Mammary epithelial cell (primary cell): ENCODE measurements around the gene ERGIC1.

ENCODE experiments used
- CTCF ChIP-seq, 2 donors: IDR thresholded peaks in 1 of 2; conservative IDR thresholded peaks in 1 of 2; 2 replicates each; pipeline ENCODE4 v1.5.1; 2011 to 2012; ENCODE audit warnings: inconsistent platforms in 2 of 2, low read length in 2 of 2, mild to moderate bottlenecking in 2 of 2, control low read depth in 1 of 2, low read depth in 1 of 2; ENCODE audit not compliant: insufficient read depth in 1 of 2; ENCODE audit errors: extremely low read depth in 1 of 2
- EZH2 ChIP-seq: IDR thresholded peaks from 2 replicates; pipeline ENCODE4 v1.6.1; 2012; ENCODE audit warnings: low read length, inconsistent platforms, borderline replicate concordance

GRCh38 chr5:172940268-172941066, 106.4 kb downstream of the ERGIC1 start:
- no peak for TF ChIP-seq EZH2
- no peak for TF ChIP-seq CTCF (conservative IDR thresholded peaks at IDR 0.05 in 1 of 2, IDR thresholded peaks at IDR 0.05 in 1 of 2; ENCODE audit: extremely low read depth in 1 of 2, insufficient read depth in 1 of 2, low read depth in 1 of 2, low read length in 2 of 2)
